Neuronal stem cell (in vitro differentiated cells): ENCODE measurements around the gene ABO.

Experiments used
- DNase-seq: peaks from one replicate; pipeline ENCODE4 v3.0.0-alpha.2; 2013; ENCODE audit warnings: low spot score
- H2AFZ ChIP-seq: one replicate; pipeline ENCODE4 v1.6.1; 2013; ENCODE audit warnings: mild to moderate bottlenecking, low read length, inconsistent platforms
- H2AK5ac ChIP-seq: 2 replicates; pipeline ENCODE4 v1.6.1; 2013; ENCODE audit warnings: low read depth, mild to moderate bottlenecking, inconsistent platforms, low read length, moderate library complexity, mixed read lengths
- H2BK120ac ChIP-seq: 2 replicates; pipeline ENCODE4 v1.6.1; 2013; ENCODE audit warnings: low read depth, mild to moderate bottlenecking, inconsistent platforms, low read length, moderate library complexity, mixed read lengths
- H2BK12ac ChIP-seq: one replicate; pipeline ENCODE4 v1.6.1; 2013; ENCODE audit warnings: low read length, inconsistent platforms
- H2BK15ac ChIP-seq: 2 replicates; pipeline ENCODE4 v1.6.1; 2013; ENCODE audit warnings: mild to moderate bottlenecking, low read length, inconsistent platforms, mixed read lengths
- H2BK5ac ChIP-seq: one replicate; pipeline ENCODE4 v1.6.1; 2013; ENCODE audit warnings: inconsistent platforms, mild to moderate bottlenecking, low read length, moderate library complexity
- H3K14ac ChIP-seq: one replicate; pipeline ENCODE4 v1.6.1; 2013; ENCODE audit warnings: low read length, inconsistent platforms
- H3K18ac ChIP-seq: 2 replicates; pipeline ENCODE4 v1.6.1; 2013; ENCODE audit warnings: low read length, inconsistent platforms
- H3K23ac ChIP-seq: 2 replicates; pipeline ENCODE4 v1.6.1; 2013; ENCODE audit warnings: low read depth, mild to moderate bottlenecking, mixed read lengths, low read length, inconsistent platforms; ENCODE audit not compliant: poor library complexity
- H3K27ac ChIP-seq: replicated peaks from 3 replicates; pipeline ENCODE4 v1.5.1; 2013; ENCODE audit warnings: low read length, inconsistent platforms
- H3K27me3 ChIP-seq, 3 experiments: 2 replicates each; pipeline ENCODE4 v1.6.1; 2013; ENCODE audit warnings: low read length in 3 of 3, mild to moderate bottlenecking in 2 of 3, inconsistent platforms in 1 of 3, low read depth in 1 of 3, mixed read lengths in 1 of 3, moderate library complexity in 1 of 3; ENCODE audit not compliant: control insufficient read depth in 3 of 3, insufficient read depth in 3 of 3
- H3K36me3 ChIP-seq, 2 donors: replicated peaks in 1 of 2; 2 replicates each; pipeline ENCODE4 v1.6.1; 2013; ENCODE audit warnings: low read length in 2 of 2; ENCODE audit not compliant: control insufficient read depth in 2 of 2, insufficient read depth in 2 of 2
- H3K4ac ChIP-seq: 2 replicates; pipeline ENCODE4 v1.6.1; 2013; ENCODE audit warnings: inconsistent platforms, mild to moderate bottlenecking, low read length, moderate library complexity
- H3K4me1 ChIP-seq, 2 donors: 1 replicate in 1 of 2; 2 replicates in 1 of 2; pipeline ENCODE4 v1.6.1; 2013; ENCODE audit warnings: low read length in 2 of 2, low read depth in 1 of 2; ENCODE audit not compliant: control insufficient read depth in 2 of 2, insufficient read depth in 1 of 2
- H3K4me2 ChIP-seq: one replicate; pipeline ENCODE4 v1.6.1; 2013; ENCODE audit warnings: mild to moderate bottlenecking, low read length, inconsistent platforms; ENCODE audit not compliant: insufficient read depth, poor library complexity, severe bottlenecking
- H3K4me3 ChIP-seq, 2 donors: 2 replicates each; pipeline ENCODE4 v1.5.1; 2013; ENCODE audit warnings: low read length in 2 of 2, mild to moderate bottlenecking in 2 of 2, inconsistent platforms in 1 of 2, moderate library complexity in 1 of 2
- H3K79me1 ChIP-seq: one replicate; pipeline ENCODE4 v1.6.1; 2013; ENCODE audit warnings: low read depth, mild to moderate bottlenecking, inconsistent platforms, low read length, moderate library complexity
- H3K9ac ChIP-seq: one replicate; pipeline ENCODE4 v1.6.1; 2013; ENCODE audit warnings: mild to moderate bottlenecking, low read depth, low read length, inconsistent platforms; ENCODE audit not compliant: poor library complexity
- H3K9me3 ChIP-seq, 2 donors: replicated peaks in 1 of 2; 2 replicates each; pipeline versions ENCODE3 to v1.6.1; 2013; ENCODE audit warnings: low read length in 2 of 2, mild to moderate bottlenecking in 2 of 2, inconsistent platforms in 1 of 2, low read depth in 1 of 2, mixed read lengths in 1 of 2, moderate library complexity in 1 of 2; ENCODE audit not compliant: control insufficient read depth in 2 of 2, insufficient read depth in 1 of 2
- H4K8ac ChIP-seq: one replicate; pipeline ENCODE4 v1.6.1; 2013; ENCODE audit warnings: low read depth, mild to moderate bottlenecking, inconsistent platforms, low read length, moderate library complexity
- H4K91ac ChIP-seq: one replicate; pipeline ENCODE4 v1.6.1; 2013; ENCODE audit warnings: low read length, low read depth, mild to moderate bottlenecking, inconsistent platforms; ENCODE audit not compliant: poor library complexity
- WGBS, 2 donors: extraction: QIAGEN DNeasy Blood & Tissue Kit; methylation state at CpG; one replicate each; pipeline ENCODE4 v1.1.7; 2013; ENCODE audit warnings: missing lambda C conversion rate in 2 of 2, mixed read lengths in 1 of 2; ENCODE audit not compliant: insufficient read length in 2 of 2, insufficient replicate concordance in 1 of 2; ENCODE audit errors: extremely low coverage in 2 of 2; 5-methylcytosine and 5-hydroxymethylcytosine counted together

Gene ABO

GRCh38 chr9:133261103-133261752, 13.8 kb downstream of the ABO start:
- no peak overlapping the region for H4K91ac ChIP-seq
- no peak overlapping the region for H3K4me3 ChIP-seq
- peaks cover 0 to 10% of the 10 kb centered on the region in 2 donors for H3K4me1 ChIP-seq
- peaks cover 0 to 1% of the 10 kb centered on the region in 2 donors for H3K9me3 ChIP-seq
- no peak overlapping the region for H2AK5ac ChIP-seq
- H3K4me2 ChIP-seq, result no peak overlapping the region
- H3K79me1 ChIP-seq, result peaks cover 3% of the 10 kb centered on the region
- DNase-seq, result no peak
- H2BK120ac ChIP-seq, result peak overlapping the region; percentile 35
- H3K18ac ChIP-seq, result peak overlapping the region; percentile 60
- WGBS, 2 donors, result no CpG with 5 or more reads among the region's 18 CpGs
- H2BK12ac ChIP-seq, result no peak overlapping the region
- no peaks in the 10 kb centered on the region for H3K36me3 ChIP-seq
- no peak overlapping the region for H2AFZ ChIP-seq
- peak overlapping the region; percentile 15 for H3K14ac ChIP-seq
- H3K23ac ChIP-seq, result no peak overlapping the region
- H3K9ac ChIP-seq, result no peak overlapping the region
- no peak overlapping the region for H4K8ac ChIP-seq
- no peak overlapping the region for H2BK15ac ChIP-seq
- H3K4ac ChIP-seq, result no peak overlapping the region
- peaks cover 0 to 21% (median 0%) of the 10 kb centered on the region in 3 experiments for H3K27me3 ChIP-seq
- no peak overlapping the region for H2BK5ac ChIP-seq
- H3K27ac ChIP-seq, result no peak overlapping the region

GRCh38 chr9:133260334-133261102, 14.5 kb downstream of the ABO start:
- WGBS, 2 donors, result no CpG with 5 or more reads among the region's 9 CpGs
- Histone ChIP-seq H2BK15ac (peak overlapping the region; percentile 82), H2BK120ac (peak overlapping the region; percentile 35), H2AK5ac (peak overlapping the region; percentile 40), H2BK12ac (no peak overlapping the region), H3K14ac (peak overlapping the region; percentile 15), H3K79me1 (peaks cover 4% of the 10 kb centered on the region), H4K8ac (no peak overlapping the region), H3K4ac (no peak overlapping the region), H3K4me2 (no peak overlapping the region), H3K4me1 (peaks cover 0 to 10% of the 10 kb centered on the region in 2 donors), H3K23ac (peak overlapping the region; percentile 44), H3K18ac (peak overlapping the region; percentile 60), H3K4me3 (no peak overlapping the region), H2BK5ac (no peak overlapping the region), H4K91ac (no peak overlapping the region), H3K9ac (peak overlapping the region; percentile 63), H3K36me3 (no peaks in the 10 kb centered on the region), H3K9me3 (peaks cover 0 to 1% of the 10 kb centered on the region in 2 donors), H3K27ac (no peak overlapping the region), H2AFZ (no peak overlapping the region), H3K27me3 (peaks cover 0 to 21% (median 0%) of the 10 kb centered on the region in 3 experiments)
- DNase-seq, result no peak

DNA sequence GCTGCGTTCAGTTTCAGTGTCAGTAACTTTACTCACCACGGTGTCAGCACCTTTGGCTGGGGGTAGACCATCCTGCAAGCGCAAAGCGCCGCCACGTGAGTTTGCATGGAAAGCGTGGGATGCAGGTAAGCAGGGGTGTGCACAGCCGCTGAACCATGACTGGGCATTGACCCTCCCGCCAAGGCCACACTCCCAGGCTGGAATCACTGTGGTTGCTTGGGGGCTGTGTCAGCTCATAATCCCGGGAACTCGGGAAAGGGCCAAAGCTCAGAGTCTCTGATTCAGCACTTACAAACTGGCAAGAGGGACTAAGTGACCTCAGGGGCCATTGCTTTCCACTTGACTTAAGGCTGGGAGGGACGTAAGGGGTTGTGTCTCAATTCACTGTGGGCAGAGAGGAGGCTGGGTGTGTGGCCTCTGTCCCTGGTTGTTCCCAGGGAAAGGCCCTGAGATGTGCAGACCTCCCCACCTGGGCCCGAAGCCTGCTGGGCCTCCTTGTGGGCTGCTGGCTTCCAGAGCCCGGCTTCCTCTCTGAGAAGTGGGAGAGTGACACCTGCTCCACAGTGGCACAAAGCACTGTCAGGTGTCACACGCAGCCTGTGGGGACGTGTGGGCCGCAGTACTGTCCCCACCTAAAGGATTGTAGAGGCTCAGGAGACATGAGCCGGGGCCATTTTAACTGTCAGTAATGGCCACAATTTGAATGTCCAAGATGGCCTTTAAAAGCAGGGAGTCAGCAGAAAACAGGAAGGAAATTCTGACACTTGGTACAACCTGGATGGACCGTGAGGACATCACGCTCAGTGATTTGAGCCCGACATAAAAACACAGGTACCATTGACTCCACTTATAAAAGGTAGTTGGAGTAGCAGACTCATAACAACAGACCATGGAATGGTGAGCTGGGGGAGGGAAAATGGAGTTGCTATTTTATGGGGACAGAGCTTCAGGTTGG, 16.7 kb downstream of the ABO start:
- Histone ChIP-seq H3K27ac (no peak overlapping the region), H3K14ac (no peak overlapping the region), H3K4me2 (no peak overlapping the region), H2BK120ac (no peak overlapping the region), H3K23ac (no peak overlapping the region), H3K36me3 (no peaks in the 10 kb centered on the region), H4K91ac (no peak overlapping the region), H2AK5ac (peak overlapping the region; percentile 30), H2BK5ac (peak overlapping the region; percentile 43), H4K8ac (no peak overlapping the region), H2BK15ac (no peak overlapping the region), H3K27me3 (peaks cover 0 to 22% (median 0%) of the 10 kb centered on the region in 3 experiments), H3K4me3 (no peak overlapping the region), H3K9ac (no peak overlapping the region), H3K4ac (no peak overlapping the region), H3K18ac (peak overlapping the region; percentile 55), H3K9me3 (no peaks in the 10 kb centered on the region), H3K4me1 (peaks cover 0 to 10% of the 10 kb centered on the region in 2 donors), H2BK12ac (no peak overlapping the region), H3K79me1 (peaks cover 4% of the 10 kb centered on the region), H2AFZ (peak overlapping the region; percentile 34)
- no CpG with 5 or more reads among the region's 21 CpGs for WGBS, 2 donors
- DNase-seq, result no peak
